Stimulated activated CD8-positive, alpha-beta memory T cell treated with anti-CD3 and anti-CD28 coated beads, Interleukin-12 subunit alpha, Interleukin-12 subunit beta, amount 100 ng/mL, for 24 hours (primary cell): ENCODE measurements around the gene KISS1R.

Experiments used
- DNase-seq: peaks from one replicate; pipeline ENCODE4 v3.0.0-alpha.2; 2020; ENCODE audit errors: extremely low read depth

KISS1R gene

GRCh38 chr19:899336-900042, 17.6 kb upstream of the KISS1R start:
- DNase-seq = no peak

- DNase-seq = no peak
These were observed 17.2 kb upstream of the KISS1R start for GRCh38 chr19:900043-900301.

- no peak for DNase-seq
These were observed 16.6 kb upstream of the KISS1R start for GRCh38 chr19:900302-901111.

- no peak for DNase-seq
These were observed 15.7 kb upstream of the KISS1R start for GRCh38 chr19:901216-902092.

GRCh38 chr19:902093-902370, 15.1 kb upstream of the KISS1R start:
- no peak for DNase-seq

GRCh38 chr19:902446-903226, 14.5 kb upstream of the KISS1R start:
- no peak for DNase-seq

GRCh38 chr19:903266-903797, 13.8 kb upstream of the KISS1R start:
- DNase-seq = no peak

- no peak for DNase-seq
These were observed 12.6 kb upstream of the KISS1R start for GRCh38 chr19:904545-904944.

GRCh38 chr19:906480-906879, 10.7 kb upstream of the KISS1R start:
- no peak for DNase-seq

- no peak for DNase-seq
These were observed 9.8 kb upstream of the KISS1R start for GRCh38 chr19:907183-907853.

- no peak for DNase-seq
These were observed 5.7 kb upstream of the KISS1R start for GRCh38 chr19:911197-912033.

GRCh38 chr19:912181-913079, 4.7 kb upstream of the KISS1R start:
- DNase-seq = no peak

GRCh38 chr19:913080-913748, 3.9 kb upstream of the KISS1R start, which contains the start of gene R3HDM4:
Gene R3HDM4 (minus strand): TSS chr19:913219. CDS start chr19:913157, 62 bp downstream.
- peak; percentile 61 for DNase-seq

- DNase-seq = no peak
These were observed 349 bp upstream of the KISS1R start for GRCh38 chr19:916645-917322.

- no peak for DNase-seq
These were observed 962 bp downstream of the KISS1R start for GRCh38 chr19:918152-918437.

GRCh38 chr19:918481-919198, 1.5 kb downstream of the KISS1R start:
- DNase-seq = no peak

GRCh38 chr19:919199-920050, 2.3 kb downstream of the KISS1R start:
- no peak for DNase-seq
